Occipital lobe (tissue), 2 donors: ENCODE data around the gene C19orf18. TPM values are rescaled to one million over a fixed set of nuclear protein-coding genes. Genes with fewer than 3 reads are reported as not detected.
"Not testable (repeated sequence)": the region's sequence is repeated elsewhere in the genome, so short reads cannot be mapped to it uniquely, and the experiment has no call there.

Experiments used
- DNase-seq: peaks from one replicate; lab custom pipeline; 2025; lab: John Stamatoyannopoulos, UW
- total RNA-seq: library from RNA; depleted of rRNA; stranded (reverse); fragments of >200 nt; gene quantifications from one replicate; pipeline ENCODE4 v1.2.3, GENCODE V29; 2014

C19orf18 gene
- not detected for total RNA-seq

DNA sequence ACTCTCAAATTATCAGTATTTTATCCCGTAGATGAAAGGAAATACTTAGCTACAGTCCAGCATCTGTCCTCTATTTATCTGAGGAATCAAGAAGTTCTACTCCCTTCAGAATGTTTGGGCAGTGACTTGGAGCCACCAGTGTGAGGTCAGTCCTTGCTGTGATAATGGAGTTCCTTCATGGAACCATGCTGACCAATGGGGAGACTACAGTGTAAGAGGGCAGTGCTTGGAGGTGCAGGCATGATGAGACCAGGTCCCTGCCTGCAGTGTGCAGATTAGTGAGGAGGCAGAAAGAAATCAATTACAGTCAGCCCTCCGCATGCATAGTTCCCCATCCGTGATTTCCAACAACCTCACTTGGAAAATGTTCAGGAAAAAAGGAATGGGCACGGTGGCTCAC, at the start of gene C19orf18:
Gene C19orf18 (minus strand): TSS at position 101 of the 400 bp plus-strand sequence. CDS start 102 bp downstream, outside the sequence.
- DNase-seq, result no peak

DNA sequence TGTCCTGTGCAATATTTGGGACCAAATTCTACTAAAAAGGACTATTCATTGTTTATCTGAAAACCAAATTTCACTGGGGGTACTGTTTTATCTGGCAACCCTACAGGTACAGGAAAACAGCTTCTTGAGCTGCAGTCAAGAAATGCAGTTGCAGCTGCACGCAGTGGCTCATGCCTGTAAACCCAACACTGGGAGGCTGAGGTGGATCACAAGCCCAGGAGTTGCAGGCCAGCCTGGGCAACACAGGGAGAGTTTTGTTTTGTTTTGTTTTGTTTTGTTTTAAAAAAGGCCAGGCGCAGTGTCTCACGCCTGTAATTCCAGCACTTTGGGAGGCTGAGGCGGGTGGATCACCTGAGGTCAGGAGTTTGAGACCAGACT, 47.9 kb upstream of the C19orf18 start:
- DNase-seq, result no peak

DNA sequence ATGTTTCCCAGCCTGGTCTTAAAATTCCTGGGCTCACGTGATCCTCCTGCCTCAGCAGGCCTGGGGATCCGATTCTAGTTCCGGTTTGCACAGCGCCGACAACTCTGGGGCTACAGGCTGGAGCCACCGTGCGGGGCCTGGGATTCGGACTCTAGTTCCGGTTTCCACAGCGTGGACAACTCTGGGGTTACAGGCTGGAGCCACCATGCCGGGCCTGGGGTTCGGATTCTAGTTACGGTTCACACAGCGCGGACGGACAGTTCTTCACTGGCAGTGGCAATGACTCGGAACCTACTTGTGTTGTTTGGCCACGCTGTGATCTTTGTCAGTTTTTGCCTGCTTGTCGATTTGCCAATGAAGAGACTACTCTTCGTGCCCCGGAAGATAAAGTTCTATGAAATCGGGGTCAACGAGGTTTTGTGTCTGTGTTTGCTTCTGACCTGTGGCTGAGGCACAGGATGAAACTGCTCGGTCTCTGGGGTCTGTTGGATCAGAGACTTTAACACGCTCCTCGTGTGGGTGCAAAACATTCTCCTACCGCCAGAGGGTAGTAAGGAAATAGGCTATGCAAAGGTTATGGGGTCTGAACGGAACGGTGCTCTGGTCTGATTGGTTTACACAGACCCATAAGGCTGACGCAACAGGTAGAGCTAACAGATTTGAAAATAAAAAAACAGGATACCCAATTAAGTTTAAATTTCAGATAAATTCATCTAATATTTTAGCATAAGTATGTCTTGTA, 47.4 kb upstream of the C19orf18 start:
- no peak for DNase-seq

GRCh38 chr19:58020129-58020528, 45.8 kb upstream of the C19orf18 start:
- no peak for DNase-seq

DNA sequence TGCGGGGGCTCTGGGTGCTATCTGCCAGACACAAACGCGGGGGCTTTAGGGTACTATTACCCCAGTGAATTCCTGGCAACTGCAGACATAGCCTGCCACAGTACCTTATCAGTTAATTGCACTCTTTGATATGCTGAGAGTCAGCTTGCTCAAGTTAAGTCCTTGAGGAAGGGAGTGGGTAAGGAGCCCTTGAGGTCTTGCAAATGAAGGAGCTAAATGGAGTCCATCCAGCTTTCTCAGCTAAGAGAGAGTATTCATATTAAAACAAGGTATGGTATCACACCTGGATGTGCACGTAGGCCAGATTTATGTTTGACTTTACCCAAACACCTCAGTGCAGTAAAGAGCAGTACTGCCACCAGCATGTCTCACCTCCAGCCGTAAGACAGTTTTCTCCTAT, 39.8 kb upstream of the C19orf18 start:
- DNase-seq, result no peak

DNA sequence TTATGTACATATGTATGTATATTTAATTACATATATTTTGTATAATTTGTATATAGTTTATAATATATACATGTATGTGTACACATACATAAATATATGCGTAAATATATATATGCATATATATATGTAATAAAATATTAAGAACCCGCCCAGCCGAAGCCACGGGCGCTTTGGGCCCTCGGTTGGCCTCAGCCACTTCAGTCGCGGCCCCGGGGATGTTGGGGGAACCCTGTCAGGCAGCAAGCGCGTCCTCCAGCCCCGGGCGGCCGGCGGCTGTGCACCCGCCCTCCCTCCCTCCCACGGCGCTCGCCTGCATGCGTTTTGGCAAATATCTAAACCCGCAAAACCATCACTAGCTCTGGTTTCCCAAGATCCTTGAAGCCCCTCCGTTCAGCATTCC, 36.2 kb upstream of the C19orf18 start:
- DNase-seq, result no peak

GRCh38 chr19:58009666-58010301, 35.5 kb upstream of the C19orf18 start:
- DNase-seq, result peak; percentile 91

- no peak for DNase-seq
Observed at GRCh38 chr19:58009301-58009665, 34.9 kb upstream of the C19orf18 start.

- not testable (repeated sequence) for DNase-seq
Observed at GRCh38 chr19:58008877-58009276, 34.5 kb upstream of the C19orf18 start.

GRCh38 chr19:58007285-58007684, 33.0 kb upstream of the C19orf18 start:
- no peak for DNase-seq

DNA sequence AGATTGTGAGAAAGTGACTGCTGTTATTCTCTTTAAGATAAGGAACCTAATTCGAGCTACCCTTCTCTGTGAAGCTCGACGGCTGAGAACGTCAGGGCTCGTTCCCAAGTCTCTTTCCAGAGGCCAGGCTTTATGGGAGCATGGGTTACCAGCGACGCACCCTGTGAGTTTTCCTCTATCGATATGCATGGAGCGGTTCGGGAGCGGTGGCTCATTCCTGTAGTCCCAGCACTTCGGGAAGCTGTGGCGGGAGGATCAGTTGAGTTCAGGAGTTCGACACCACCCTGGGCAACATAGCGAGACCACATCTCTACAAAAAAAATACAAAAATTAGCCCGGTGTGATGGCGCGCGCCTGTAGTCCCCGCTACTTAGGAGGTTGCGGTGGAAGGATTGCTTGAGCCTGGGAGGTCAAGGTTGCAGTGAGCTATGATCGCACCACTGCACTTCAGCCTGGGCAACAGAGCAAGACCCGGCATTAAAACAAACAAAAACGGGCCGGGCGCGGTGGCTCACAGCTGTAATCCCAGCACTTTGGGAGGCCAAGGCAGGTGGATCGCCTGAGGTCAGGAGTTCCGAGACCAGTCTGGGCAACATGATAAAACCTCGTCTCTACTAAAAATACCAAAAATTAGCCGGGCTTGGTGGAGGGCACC, 29.0 kb upstream of the C19orf18 start:
- DNase-seq, result no peak

- DNase-seq, result peak; percentile 76
Observed at GRCh38 chr19:58002384-58003173, 28.2 kb upstream of the C19orf18 start, which contains the start of gene ZNF606. Gene ZNF606, minus strand, starts transcription at chr19:58002820. Its CDS starts 1,501 bp downstream, at chr19:58001319.

GRCh38 chr19:58001895-58002369, 27.6 kb upstream of the C19orf18 start:
- DNase-seq, result no peak

GRCh38 chr19:58000677-58001076, 26.3 kb upstream of the C19orf18 start:
- no peak for DNase-seq

DNA sequence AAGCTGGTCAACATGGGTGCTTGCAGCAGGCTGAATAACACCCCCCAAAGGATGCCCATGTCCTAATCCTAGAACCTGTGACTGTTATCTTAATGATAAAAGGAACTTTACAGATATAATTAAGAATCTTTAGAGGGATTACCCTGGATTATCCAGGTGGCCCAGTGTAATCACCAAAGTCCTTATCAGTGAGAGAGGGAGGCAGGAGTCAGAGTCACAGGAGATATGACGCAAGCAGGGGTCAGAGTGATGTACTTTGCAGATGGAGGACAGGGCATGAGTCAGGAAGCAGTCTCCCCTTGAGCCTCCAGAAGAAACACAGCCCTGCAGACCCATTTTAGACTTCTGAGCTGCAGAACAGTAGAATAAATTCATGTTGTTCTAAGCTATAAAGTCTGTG, 18.5 kb upstream of the C19orf18 start:
- DNase-seq, result no peak

DNA sequence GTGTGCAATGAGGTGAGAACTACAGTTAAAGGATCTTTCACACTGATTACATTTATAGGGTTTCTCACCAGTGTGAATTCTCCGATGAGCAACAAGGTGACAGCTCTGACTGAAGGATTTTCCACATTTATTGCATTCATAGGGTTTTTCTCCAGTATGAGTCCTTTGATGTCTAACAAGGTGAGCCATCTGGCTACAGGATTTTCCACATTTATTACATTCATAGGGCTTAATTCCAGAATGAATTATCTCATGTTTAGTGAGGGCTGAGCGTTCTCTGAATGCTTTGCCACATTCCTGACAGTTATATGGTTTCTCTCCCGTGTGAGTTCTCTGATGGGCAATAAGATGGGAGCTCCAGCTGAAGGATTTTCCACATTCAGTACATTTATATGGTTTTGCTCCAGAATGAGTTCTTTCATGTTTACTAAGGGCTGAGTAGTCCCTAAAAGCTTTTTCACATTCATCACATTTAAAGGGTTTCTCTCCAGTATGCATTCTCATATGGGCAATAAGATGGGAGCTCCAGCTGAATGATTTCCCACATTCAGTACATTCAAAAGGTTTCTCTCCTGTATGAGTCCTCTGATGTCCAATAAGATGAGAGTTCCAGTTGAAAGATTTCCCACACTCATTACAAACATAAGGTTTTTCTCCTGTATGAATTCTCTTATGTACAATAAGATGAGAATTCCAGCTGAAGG, 4.4 kb upstream of the C19orf18 start:
- no peak for DNase-seq

DNA sequence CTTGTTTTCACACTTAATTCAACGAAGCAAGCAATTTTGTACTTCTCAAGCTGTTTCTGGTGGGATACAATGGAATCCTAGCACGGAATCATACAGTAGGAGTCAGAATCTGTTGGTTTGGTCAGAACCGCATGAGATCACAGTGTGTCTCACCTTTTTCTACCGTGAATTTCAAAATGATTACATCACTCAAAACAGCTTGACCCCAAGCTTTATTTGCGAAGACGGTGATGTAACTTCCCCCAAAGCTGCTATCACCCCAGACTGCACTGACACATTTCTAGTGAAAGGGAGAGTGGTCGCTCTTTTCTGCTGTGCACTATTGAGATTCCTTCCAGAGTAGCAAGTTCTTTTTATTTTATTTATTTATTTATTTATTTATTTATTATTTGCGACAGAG, 9.6 kb downstream of the C19orf18 start:
- DNase-seq, result no peak

DNA sequence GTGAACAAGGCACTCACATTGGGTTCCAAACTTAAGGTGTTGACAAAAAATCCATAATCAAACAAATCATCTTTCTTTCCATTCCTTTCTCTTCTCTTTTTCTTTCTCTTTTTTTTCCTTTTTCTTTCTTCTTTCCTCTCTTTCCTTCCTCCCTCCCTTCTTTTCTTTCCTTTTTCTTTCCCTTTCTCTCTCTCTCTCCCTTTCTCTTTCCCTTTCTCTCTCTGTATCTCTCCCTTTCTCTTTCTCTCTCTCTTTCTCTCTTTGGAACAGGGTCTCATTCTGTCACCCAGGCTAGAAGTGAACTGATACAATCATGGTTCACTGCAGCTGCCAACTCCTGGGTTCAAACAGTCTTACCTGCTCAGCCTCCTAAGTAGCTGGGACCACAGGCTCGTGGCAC, 12.5 kb downstream of the C19orf18 start:
- DNase-seq, result no peak

GRCh38 chr19:57954996-57955395, 19.3 kb downstream of the C19orf18 start:
- DNase-seq, result no peak

DNA sequence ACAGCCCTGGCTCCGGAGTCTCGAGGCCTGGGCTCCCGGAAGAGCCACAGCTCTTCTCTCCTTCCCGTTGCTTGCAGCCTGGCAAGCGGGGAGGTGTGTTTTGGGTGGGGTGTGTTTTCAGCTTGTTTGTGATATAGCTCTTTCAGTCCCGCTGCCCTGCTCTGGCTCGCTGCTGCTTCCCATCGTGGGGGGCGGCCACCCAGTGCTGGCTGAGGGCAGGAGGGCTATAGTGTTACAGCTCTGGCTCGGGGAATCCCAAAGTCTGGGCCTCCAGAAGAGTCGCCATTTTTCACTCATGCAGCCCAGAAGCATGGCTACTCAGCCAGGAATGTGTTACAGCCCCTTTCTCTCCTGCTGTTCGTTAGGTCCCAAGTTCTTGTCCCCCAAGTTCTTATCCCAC, 24.6 kb downstream of the C19orf18 start:
- no peak for DNase-seq

- DNase-seq, result no peak
Observed at GRCh38 chr19:57949296-57949695, 25.0 kb downstream of the C19orf18 start.
